ENCODE data around the gene FAM174C. TPM values are rescaled to one million over a fixed set of nuclear protein-coding genes. Genes with fewer than 3 reads are reported as not detected.
"Not testable (repeated sequence)": the region's sequence is repeated elsewhere in the genome, so short reads cannot be mapped to it uniquely, and the experiment has no call there.

The FAM174C gene
- total and polyA plus RNA-seq, 2 donors (not counting 3 experiments of a cell fraction or from before 2014, with no cell fraction given) = 46.7 to 83.9 TPM

- H4K20me1 ChIP-seq (replicated peaks; ENCODE audit: control insufficient read depth, extremely low read depth, insufficient read depth, low read length) = no peaks in the 10 kb centered on the region
- FAIRE-seq = no peak
- dilution Hi-C loops (cut with MboI; ENCODE audit: extremely low pct_ligation_motif_present, low sequenced_read_pairs) = no loop called here
- H3K4me3 ChIP-seq (replicated peaks in 1 of 3; ENCODE audit: insufficient read depth in 1 of 3, low read depth in 1 of 3, low read length in 3 of 3) = no peak overlapping the region
- peaks cover 17 to 18% of the 10 kb centered on the region in 2 experiments for H3K27me3 ChIP-seq (ENCODE audit: control insufficient read depth in 2 of 2, insufficient read depth in 2 of 2, low read length in 2 of 2)
- BruUV-seq (replicated peaks) = no TSS peak
- DNase-seq (ENCODE audit: low read depth, low spot score) = no peak
- no peak overlapping the region for H3K27ac ChIP-seq (ENCODE audit: insufficient read depth, low read depth, low read length)
- no peak overlapping the region for H3K4me2 ChIP-seq (ENCODE audit: insufficient read depth, low read length)
- CTCF ChIA-PET = no interaction called here
- H3K4me1 ChIP-seq (ENCODE audit: control insufficient read depth, extremely low read depth, insufficient read depth, low read length) = peaks cover 3% of the 10 kb centered on the region
- no peak overlapping the region for H2AFZ ChIP-seq (ENCODE audit: low read depth, low read length)
- H3K79me2 ChIP-seq (ENCODE audit: control insufficient read depth, insufficient read depth, low read length) = no peaks in the 10 kb centered on the region
- H3K9me1 ChIP-seq (replicated peaks; ENCODE audit: control insufficient read depth, extremely low read depth, insufficient read depth, low read length) = no peaks in the 10 kb centered on the region
- no peaks in the 10 kb centered on the region for H3K9me3 ChIP-seq (replicated peaks; ENCODE audit: control insufficient read depth, insufficient read depth, low read length)
- no peak overlapping the region for H3K9ac ChIP-seq (replicated peaks; ENCODE audit: extremely low read depth, insufficient read depth, low read length)
- intact Hi-C loops (cut with micrococcal nuclease) = loop anchor here (5.0 kb wide), 1 partner anchor 63 kb away; the partner anchor contains the start of gene NDUFS7
- POLR2A ChIA-PET = no interaction called here
- TF ChIP-seq CTCF (IDR thresholded peaks at IDR 0.05; ENCODE audit: extremely low read depth in 1 of 2, insufficient read depth in 1 of 2, low read depth in 1 of 2, low read length in 2 of 2) (no peak), POLR2AphosphoS5 (IDR thresholded peaks at IDR 0.05; ENCODE audit: insufficient read depth, low read depth, low read length) (no peak), FOS (IDR thresholded peaks at IDR 0.05; ENCODE audit: borderline replicate concordance, insufficient read depth, low read length) (no peak), POLR2A (IDR thresholded peaks at IDR 0.05; ENCODE audit: low read depth, low read length) (no peak), MYC (IDR thresholded peaks at IDR 0.05; ENCODE audit: low read depth, low read length) (no peak)
- no peaks in the 10 kb centered on the region for H3K36me3 ChIP-seq (ENCODE audit: control insufficient read depth in 2 of 2, extremely low read depth in 1 of 2, insufficient read depth in 2 of 2, low read length in 2 of 2)
Observed at GRCh38 chr19:1318678-1319471, 43.5 kb downstream of the FAM174C start.

- DNase-seq (ENCODE audit: low read depth, low spot score); POLR2A ChIA-PET; H3K4me2 ChIP-seq (ENCODE audit: insufficient read depth, low read length); BruUV-seq (replicated peaks); H3K9ac ChIP-seq (replicated peaks; ENCODE audit: extremely low read depth, insufficient read depth, low read length); H3K4me1 ChIP-seq (ENCODE audit: control insufficient read depth, extremely low read depth, insufficient read depth, low read length); H3K4me3 ChIP-seq (replicated peaks in 1 of 3; ENCODE audit: insufficient read depth in 1 of 3, low read depth in 1 of 3, low read length in 3 of 3); intact Hi-C loops (cut with micrococcal nuclease); H3K27ac ChIP-seq (ENCODE audit: insufficient read depth, low read depth, low read length); H3K9me1 ChIP-seq (replicated peaks; ENCODE audit: control insufficient read depth, extremely low read depth, insufficient read depth, low read length); dilution Hi-C loops (cut with MboI; ENCODE audit: extremely low pct_ligation_motif_present, low sequenced_read_pairs); H3K9me3 ChIP-seq (replicated peaks; ENCODE audit: control insufficient read depth, insufficient read depth, low read length); H2AFZ ChIP-seq (ENCODE audit: low read depth, low read length); H3K36me3 ChIP-seq (ENCODE audit: control insufficient read depth in 2 of 2, extremely low read depth in 1 of 2, insufficient read depth in 2 of 2, low read length in 2 of 2); H4K20me1 ChIP-seq (replicated peaks; ENCODE audit: control insufficient read depth, extremely low read depth, insufficient read depth, low read length); CTCF ChIA-PET; FAIRE-seq; H3K79me2 ChIP-seq (ENCODE audit: control insufficient read depth, insufficient read depth, low read length): not testable (repeated sequence)
- peaks cover 17 to 18% of the 10 kb centered on the region in 2 experiments for H3K27me3 ChIP-seq (ENCODE audit: control insufficient read depth in 2 of 2, insufficient read depth in 2 of 2, low read length in 2 of 2)
Observed at GRCh38 chr19:1320282-1320650, 44.9 kb downstream of the FAM174C start.
